K562 (cell line): ENCODE measurements around the gene TRMT10B. TPM values are rescaled to one million over a fixed set of nuclear protein-coding genes. Genes with fewer than 3 reads are reported as not detected.

Source experiments
- ADNP ChIP-seq: fragments of 200-800 bp; sonication (Bioruptor generic); IDR thresholded peaks from 2 replicates; pipeline ENCODE4 v1.6.1; 2016; ENCODE audit warnings: missing genetic modification characterization, missing compliant biosample characterization
- BDP1 ChIP-seq: IDR thresholded peaks from 3 replicates; pipeline ENCODE4 v1.6.1; 2011; ENCODE audit not compliant: insufficient read length, insufficient read depth
- BRF2 ChIP-seq: IDR thresholded peaks from 3 replicates; pipeline ENCODE4 v1.6.1; 2011; ENCODE audit warnings: borderline replicate concordance, mild to moderate bottlenecking; ENCODE audit not compliant: insufficient read length, insufficient read depth
- CREBBP ChIP-seq: IDR thresholded peaks from one replicate; pipeline ENCODE4 v1.6.1; 2012; ENCODE audit warnings: low read depth, mild to moderate bottlenecking, control low read depth, inconsistent platforms, low read length
- GABPB1 ChIP-seq: sonication (generic); formaldehyde crosslinking; IDR thresholded peaks from 2 replicates; pipeline ENCODE4 v1.8.0; 2022; ENCODE audit warnings: mild to moderate bottlenecking, missing genetic modification reagents
- GATA2 ChIP-seq: sonication (generic); formaldehyde crosslinking; IDR thresholded peaks from 2 replicates; pipeline ENCODE4 v1.4.0; 2020; ENCODE audit warnings: mild to moderate bottlenecking, missing genetic modification reagents
- MAZ ChIP-seq, 2 experiments: fragments of 450-650 bp in 1 of 2; sonication (generic) in 1 of 2; formaldehyde crosslinking; IDR thresholded peaks in 1 of 2; conservative IDR thresholded peaks in 1 of 2; 2 replicates each; pipeline versions ENCODE4 v1.4.0 to v1.5.0; 2020; ENCODE audit warnings: mild to moderate bottlenecking in 1 of 2, missing genetic modification reagents in 1 of 2
- MCM2 ChIP-seq: fragments of 450-650 bp; IDR thresholded peaks from 2 replicates; pipeline ENCODE4 v1.6.1; 2017; ENCODE audit warnings: low read depth, mild to moderate bottlenecking
- NUFIP1 ChIP-seq: fragments of 450-650 bp; IDR thresholded peaks from 2 replicates; pipeline ENCODE4 v1.6.1; 2018; ENCODE audit not compliant: partially characterized antibody
- RBBP5 ChIP-seq: fragments of 200-600 bp; sonication (generic); IDR thresholded peaks from 2 replicates; pipeline ENCODE4 v1.6.1; 2012; ENCODE audit warnings: borderline replicate concordance, mild to moderate bottlenecking, low read length, control low read depth, inconsistent platforms; ENCODE audit not compliant: insufficient read depth, poor library complexity, severe bottlenecking
- SMAD3 ChIP-seq: fragments of 450-650 bp; formaldehyde crosslinking; conservative IDR thresholded peaks from 2 replicates; pipeline ENCODE4 v1.4.0; 2020; ENCODE audit warnings: mild to moderate bottlenecking
- SMARCB1 ChIP-seq: IDR thresholded peaks from 2 replicates; pipeline ENCODE4 v1.6.1; 2011; ENCODE audit warnings: improper control_type of control experiment, low read depth; ENCODE audit not compliant: insufficient read length
- SREBF1 ChIP-seq: fragments of 150-350 bp; IDR thresholded peaks from 2 replicates; pipeline ENCODE4 v1.6.1; 2014; ENCODE audit warnings: antibody characterized with exemption, low read depth, low read length, borderline replicate concordance
- STAT5A ChIP-seq: IDR thresholded peaks from 2 replicates; pipeline ENCODE4 v1.6.1; 2012; ENCODE audit warnings: low read length, inconsistent platforms, borderline replicate concordance
- TFE3 ChIP-seq: fragments of 450-650 bp; formaldehyde crosslinking; IDR thresholded peaks from 2 replicates; pipeline ENCODE4 v1.4.0; 2020; ENCODE audit warnings: mild to moderate bottlenecking, mixed read lengths
- ZNF282 ChIP-seq: sonication (generic); formaldehyde crosslinking; IDR thresholded peaks from 2 replicates; pipeline ENCODE4 v1.8.1; 2023; ENCODE audit warnings: missing genetic modification reagents
- ZNF445 ChIP-seq: fragments of 250-450 bp; sonication (Bioruptor Pico); IDR thresholded peaks from 2 replicates; pipeline ENCODE4 v1.4.0; 2020; ENCODE audit warnings: low read depth, mild to moderate bottlenecking, moderate library complexity
- ZNF830 ChIP-seq: fragments of 250-450 bp; sonication (Bioruptor Pico); IDR thresholded peaks from 2 replicates; pipeline ENCODE4 v1.5.0; 2021; ENCODE audit warnings: mild to moderate bottlenecking
- polyA plus RNA-seq, 8 experiments: library from polyadenylated mRNA; depleted of rRNA in 4 of 8; stranded (reverse) in 5 of 8; unstranded in 3 of 8; fragments of >200 nt; fragmentation: Nextera tagmentation in 2 of 8; fragmentation: Illumina TruSeq in 1 of 8; extraction: Ambion mirVana in 2 of 8; extraction: Trizol in 1 of 8; gene quantifications; 2 replicates each; pipeline versions ENCODE4 v1.2.1 to v1.2.3, GENCODE V29; 2011 to 2014; ENCODE audit warnings: inconsistent platforms in 1 of 8, missing spikeins in 1 of 8
- total RNA-seq, 7 experiments: library from RNA; depleted of rRNA in 6 of 7; stranded (reverse); fragments of >200 nt in 6 of 7; fragmentation: Illumina TruSeq in 2 of 7; extraction: Trizol in 2 of 7; gene quantifications; 2 replicates each; pipeline versions ENCODE4 v1.2.1 to v1.2.3, GENCODE V29; 2011 to 2021; ENCODE audit warnings: low replicate concordance in 1 of 7
- TF ChIP-seq, protein P1 (sequence below): fragments of 150-350 bp; conservative IDR thresholded peaks from 2 replicates; pipeline ENCODE4 v1.6.1; 2014; ENCODE audit warnings: low read length
- TF ChIP-seq, protein P2 (sequence below): fragments of 450-650 bp; IDR thresholded peaks from 2 replicates; pipeline ENCODE4 v1.6.1; 2016; ENCODE audit warnings: antibody characterized with exemption

Gene TRMT10B
- total and polyA plus RNA-seq, 9 of the 15 experiments (the other 6 are each of a cell fraction or from before 2014, with no cell fraction given), result 2.9 to 13.4 (median 7.0) TPM

DNA sequence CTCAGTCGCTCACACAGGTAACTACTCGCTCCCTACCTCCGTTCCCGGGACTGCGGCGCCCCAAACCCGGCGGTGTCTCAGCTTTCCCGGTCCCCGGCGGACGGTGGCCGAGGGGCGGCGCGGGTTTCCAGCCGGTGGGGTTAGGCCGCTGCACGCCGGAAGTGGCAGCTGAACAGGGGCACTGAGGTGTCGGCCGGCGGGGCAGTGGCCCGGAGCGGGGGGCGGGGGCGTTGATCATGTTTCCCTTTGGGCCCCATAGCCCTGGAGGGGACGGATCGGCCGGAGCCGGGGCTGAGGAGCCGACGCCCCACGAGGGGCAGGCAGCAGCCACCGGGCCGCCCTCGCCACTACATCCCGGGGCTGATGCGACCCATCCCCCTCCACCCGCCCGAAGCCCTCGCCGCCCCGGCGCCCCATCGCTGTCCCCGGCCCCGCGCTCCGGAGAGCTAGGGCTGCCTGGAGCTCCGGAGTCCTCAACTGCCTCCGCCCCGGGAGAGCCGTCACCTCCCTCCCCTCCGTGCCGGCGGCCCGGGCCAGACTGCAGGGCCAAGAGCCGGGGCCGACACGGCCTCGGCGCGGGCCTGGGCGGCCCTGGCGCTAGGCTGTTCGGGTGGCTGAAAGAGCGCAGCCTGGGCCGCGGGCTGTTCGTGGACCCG lies 47.2 kb downstream of the TRMT10B start, which contains the start of gene DCAF10 (continued):
- TF ChIP-seq TFE3 (no peak), ZNF445 (CRISPR knock-in tag) (no peak), SREBF1 (peak; percentile 70; the same call in 1 of the 2 replicates), MAZ (CRISPR knock-in tag; conservative IDR thresholded peaks at IDR 0.05 in 1 of 2, IDR thresholded peaks at IDR 0.05 in 1 of 2) (peak; percentile 95 to 99), RBBP5 (peak; percentile 98), BDP1 (no peak), NUFIP1 (no peak), ZNF282 (CRISPR knock-in tag) (peak; percentile 82; the same call in 1 of the 2 replicates), GABPB1 (CRISPR knock-in tag) (peak; percentile 100), CREBBP (no peak), MCM2 (no peak), ADNP (no peak), STAT5A (no peak), SMARCB1 (no peak), BRF2 (no peak), GATA2 (CRISPR knock-in tag) (0 out of 2 replicates have a peak, but pooled peaks have one; percentile 17), ZNF830 (CRISPR knock-in tag) (peak; percentile 97), SMAD3 (CRISPR knock-in tag) (peak; percentile 71; the same call in 1 of the 2 replicates)
- TF ChIP-seq, protein P1, sequence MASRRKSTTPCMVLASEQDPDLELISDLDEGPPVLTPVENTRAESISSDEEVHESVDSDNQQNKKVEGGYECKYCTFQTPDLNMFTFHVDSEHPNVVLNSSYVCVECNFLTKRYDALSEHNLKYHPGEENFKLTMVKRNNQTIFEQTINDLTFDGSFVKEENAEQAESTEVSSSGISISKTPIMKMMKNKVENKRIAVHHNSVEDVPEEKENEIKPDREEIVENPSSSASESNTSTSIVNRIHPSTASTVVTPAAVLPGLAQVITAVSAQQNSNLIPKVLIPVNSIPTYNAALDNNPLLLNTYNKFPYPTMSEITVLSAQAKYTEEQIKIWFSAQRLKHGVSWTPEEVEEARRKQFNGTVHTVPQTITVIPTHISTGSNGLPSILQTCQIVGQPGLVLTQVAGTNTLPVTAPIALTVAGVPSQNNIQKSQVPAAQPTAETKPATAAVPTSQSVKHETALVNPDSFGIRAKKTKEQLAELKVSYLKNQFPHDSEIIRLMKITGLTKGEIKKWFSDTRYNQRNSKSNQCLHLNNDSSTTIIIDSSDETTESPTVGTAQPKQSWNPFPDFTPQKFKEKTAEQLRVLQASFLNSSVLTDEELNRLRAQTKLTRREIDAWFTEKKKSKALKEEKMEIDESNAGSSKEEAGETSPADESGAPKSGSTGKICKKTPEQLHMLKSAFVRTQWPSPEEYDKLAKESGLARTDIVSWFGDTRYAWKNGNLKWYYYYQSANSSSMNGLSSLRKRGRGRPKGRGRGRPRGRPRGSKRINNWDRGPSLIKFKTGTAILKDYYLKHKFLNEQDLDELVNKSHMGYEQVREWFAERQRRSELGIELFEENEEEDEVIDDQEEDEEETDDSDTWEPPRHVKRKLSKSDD, result no peak
- TF ChIP-seq, protein P2, sequence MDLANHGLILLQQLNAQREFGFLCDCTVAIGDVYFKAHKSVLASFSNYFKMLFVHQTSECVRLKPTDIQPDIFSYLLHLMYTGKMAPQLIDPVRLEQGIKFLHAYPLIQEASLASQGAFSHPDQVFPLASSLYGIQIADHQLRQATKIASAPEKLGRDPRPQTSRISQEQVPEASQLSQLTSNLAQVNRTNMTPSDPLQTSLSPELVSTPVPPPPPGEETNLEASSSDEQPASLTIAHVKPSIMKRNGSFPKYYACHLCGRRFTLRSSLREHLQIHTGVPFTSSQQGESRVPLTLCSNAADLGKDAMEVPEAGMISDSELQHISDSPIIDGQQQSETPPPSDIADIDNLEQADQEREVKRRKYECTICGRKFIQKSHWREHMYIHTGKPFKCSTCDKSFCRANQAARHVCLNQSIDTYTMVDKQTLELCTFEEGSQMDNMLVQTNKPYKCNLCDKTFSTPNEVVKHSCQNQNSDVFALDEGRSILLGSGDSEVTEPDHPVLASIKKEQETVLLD, result peak; percentile 84
